ENCODE measurements around the gene AFF4. TPM values are rescaled to one million over a fixed set of nuclear protein-coding genes. Genes with fewer than 3 reads are reported as not detected.
"Not testable (repeated sequence)": the region's sequence is repeated elsewhere in the genome, so short reads cannot be mapped to it uniquely, and the experiment has no call there.

Gene AFF4, protein sequence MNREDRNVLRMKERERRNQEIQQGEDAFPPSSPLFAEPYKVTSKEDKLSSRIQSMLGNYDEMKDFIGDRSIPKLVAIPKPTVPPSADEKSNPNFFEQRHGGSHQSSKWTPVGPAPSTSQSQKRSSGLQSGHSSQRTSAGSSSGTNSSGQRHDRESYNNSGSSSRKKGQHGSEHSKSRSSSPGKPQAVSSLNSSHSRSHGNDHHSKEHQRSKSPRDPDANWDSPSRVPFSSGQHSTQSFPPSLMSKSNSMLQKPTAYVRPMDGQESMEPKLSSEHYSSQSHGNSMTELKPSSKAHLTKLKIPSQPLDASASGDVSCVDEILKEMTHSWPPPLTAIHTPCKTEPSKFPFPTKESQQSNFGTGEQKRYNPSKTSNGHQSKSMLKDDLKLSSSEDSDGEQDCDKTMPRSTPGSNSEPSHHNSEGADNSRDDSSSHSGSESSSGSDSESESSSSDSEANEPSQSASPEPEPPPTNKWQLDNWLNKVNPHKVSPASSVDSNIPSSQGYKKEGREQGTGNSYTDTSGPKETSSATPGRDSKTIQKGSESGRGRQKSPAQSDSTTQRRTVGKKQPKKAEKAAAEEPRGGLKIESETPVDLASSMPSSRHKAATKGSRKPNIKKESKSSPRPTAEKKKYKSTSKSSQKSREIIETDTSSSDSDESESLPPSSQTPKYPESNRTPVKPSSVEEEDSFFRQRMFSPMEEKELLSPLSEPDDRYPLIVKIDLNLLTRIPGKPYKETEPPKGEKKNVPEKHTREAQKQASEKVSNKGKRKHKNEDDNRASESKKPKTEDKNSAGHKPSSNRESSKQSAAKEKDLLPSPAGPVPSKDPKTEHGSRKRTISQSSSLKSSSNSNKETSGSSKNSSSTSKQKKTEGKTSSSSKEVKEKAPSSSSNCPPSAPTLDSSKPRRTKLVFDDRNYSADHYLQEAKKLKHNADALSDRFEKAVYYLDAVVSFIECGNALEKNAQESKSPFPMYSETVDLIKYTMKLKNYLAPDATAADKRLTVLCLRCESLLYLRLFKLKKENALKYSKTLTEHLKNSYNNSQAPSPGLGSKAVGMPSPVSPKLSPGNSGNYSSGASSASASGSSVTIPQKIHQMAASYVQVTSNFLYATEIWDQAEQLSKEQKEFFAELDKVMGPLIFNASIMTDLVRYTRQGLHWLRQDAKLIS
- 10 to 100 TPM; 35.2 to 63.8 (median 53.3) TPM for total RNA-seq
- polyA plus RNA-seq = 1 to 10 TPM; 7.0 to 9.3 TPM
- long read RNA-seq, donor 1, full-length matches to known transcripts = 3 of 10 reads
- long read RNA-seq, donor 1, partial matches to known transcripts = 4 of 10 reads
- long read RNA-seq, donor 1, other reads (novel, unspliced or antisense) = 3 of 10 reads
- long read RNA-seq, donor 2, partial matches to known transcripts = 4 of 6 reads
- long read RNA-seq, donor 2, other reads (novel, unspliced or antisense) = 1 of 6 reads
- long read RNA-seq, donor 3, partial matches to known transcripts = 25 of 34 reads
- long read RNA-seq, donor 3, other reads (novel, unspliced or antisense) = 9 of 34 reads

GRCh38 chr5:132963171-132964104 lies at the start of gene AFF4:
Gene AFF4, minus strand, starts transcription at chr5:132963634. Its CDS starts 26,445 bp downstream, at chr5:132937189.
- Histone ChIP-seq H3K36me3 (peaks cover 0 to 8% (median 0%) of the 10 kb centered on the region in 9 donors), H3K9me3 (no peaks in the 10 kb centered on the region), H3K27ac (peak within 1 kb of the TSS; percentile 94 to 99 (median 99)), H3K27me3 (no peaks in the 10 kb centered on the region), H3K4me3 (peak within 1 kb of the TSS; percentile 62 to 99 (median 94)), H3K4me1 (peaks cover 5 to 45% (median 37%) of the 10 kb centered on the region in 9 donors)
- DNase-seq (peak; percentile 96 to 97), ATAC-seq (peak; percentile 96 to 98 (median 97))
- intact Hi-C loops (cut with DNase I) = loop anchor here in 7 of 10 donors (2.0 to 10.0 kb wide), 4 partner anchors 61 to 91 kb away; partner anchors contain the start of genes HSPA4 (in 3 of the 7) and ZCCHC10 (in 3 of the 7)
- 1% methylated on average over 85 to 98 of the region's 98 CpGs for WGBS, 2 donors
- no peak for TF ChIP-seq CTCF (IDR thresholded peaks at IDR 0.05)

DNA sequence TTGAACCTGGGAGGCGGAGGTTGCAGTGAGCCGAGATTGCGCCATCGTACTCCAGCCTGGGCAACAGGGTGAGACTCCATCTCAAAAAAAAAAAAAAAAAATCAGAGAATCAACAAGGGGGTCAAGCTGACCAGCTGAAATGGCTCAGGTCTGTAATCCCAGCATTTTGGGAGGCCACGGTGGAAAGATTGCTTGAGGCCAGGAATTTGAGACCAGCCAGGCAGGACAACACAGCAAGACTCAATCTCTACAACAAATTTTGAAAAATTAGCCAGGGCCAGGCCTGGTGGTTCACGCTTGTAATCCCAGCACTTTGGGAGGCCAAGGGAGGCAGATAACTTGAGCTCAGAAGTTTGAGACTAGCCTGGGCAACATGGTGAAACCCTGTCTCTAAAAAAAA lies 45.0 kb upstream of the AFF4 start:
- H3K4me1 ChIP-seq; H3K4me3 ChIP-seq; H3K27ac ChIP-seq; DNase-seq; ATAC-seq; intact Hi-C loops (cut with DNase I); H3K27me3 ChIP-seq; H3K9me3 ChIP-seq: not testable (repeated sequence)
- WGBS, 2 donors = 81 to 98% methylated on average over 4 to 6 of the region's 6 CpGs
- H3K36me3 ChIP-seq = peaks cover 0 to 55% (median 6%) of the 10 kb centered on the region in 9 donors

DNA sequence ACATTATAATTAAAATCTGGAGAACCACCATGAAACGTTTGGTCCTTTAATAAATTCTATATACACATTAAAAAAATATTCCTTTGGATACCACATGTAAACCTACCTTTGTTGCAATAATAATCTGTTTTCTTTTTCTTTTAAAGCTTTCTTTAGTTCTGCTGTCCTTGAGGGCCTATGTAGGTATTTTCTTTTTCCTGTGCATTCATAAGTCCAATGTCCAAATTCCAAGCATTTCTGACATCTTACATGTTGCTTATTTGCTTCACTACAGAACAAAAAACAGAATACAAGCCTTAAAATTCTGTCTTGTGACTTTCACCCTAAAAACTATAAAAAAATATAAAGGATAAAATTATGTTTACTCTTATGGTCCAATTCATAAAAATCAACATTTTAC lies 43.2 kb upstream of the AFF4 start:
- DNase-seq = no peak
- Histone ChIP-seq H3K4me1 (no peaks in the 10 kb centered on the region), H3K27me3 (no peaks in the 10 kb centered on the region), H3K4me3 (no peak overlapping the region), H3K36me3 (peaks cover 0 to 73% (median 10%) of the 10 kb centered on the region in 9 donors), H3K9me3 (peaks cover 0 to 6% (median 0%) of the 10 kb centered on the region in 11 donors), H3K27ac (no peak overlapping the region)
- intact Hi-C loops (cut with DNase I) = no loop called here
- no peak for TF ChIP-seq CTCF (IDR thresholded peaks at IDR 0.05)
- ATAC-seq = no peak
- WGBS, 2 donors = 83 to 86% methylated on average over 1 of the region's 1 CpG
